A549 (cell line): ENCODE measurements around the gene EGLN2. TPM values are rescaled to one million over a fixed set of nuclear protein-coding genes. Genes with fewer than 3 reads are reported as not detected.

ENCODE experiments used
- polyA plus RNA-seq, 4 experiments: library from polyadenylated mRNA; depleted of rRNA in 3 of 4; stranded (reverse); fragments of >200 nt; fragmentation: RNase III in 1 of 4; extraction: RNeasy Plus Mini Kit Qiagen cat#74134 plus additional on column Dnase treatment in 1 of 4; gene quantifications; 2 replicates in 3 of 4; 3 replicates in 1 of 4; pipeline ENCODE4 v1.2.3, GENCODE V29; 2011 to 2017

Gene EGLN2
- polyA plus RNA-seq, 2 of the 4 experiments (the other 2 are of a cell fraction), result 34.7 to 81.4 TPM

Other genes starting within 250 kb of the EGLN2 start
- gene SHKBP1, start 222.3 kb upstream of the EGLN2 start, polyA plus RNA-seq (2011; rRNA removed), result 75.2 and 79.7 TPM in 2 replicates
- gene SHKBP1, start 222.3 kb upstream of the EGLN2 start, polyA plus RNA-seq (2017; fragmentation: RNase III; extraction: RNeasy Plus Mini Kit Qiagen cat#74134 plus additional on column Dnase treatment), result 94.9 to 128 TPM (median 123 TPM) in 3 replicates
- gene LTBP4, start 197.8 kb upstream of the EGLN2 start, polyA plus RNA-seq (2011; rRNA removed), result 23.1 and 32.0 TPM in 2 replicates
- gene LTBP4, start 197.8 kb upstream of the EGLN2 start, polyA plus RNA-seq (2017; fragmentation: RNase III; extraction: RNeasy Plus Mini Kit Qiagen cat#74134 plus additional on column Dnase treatment), result 37.7 to 51.1 TPM (median 43.2 TPM) in 3 replicates
- gene NUMBL, start 108.5 kb upstream of the EGLN2 start, polyA plus RNA-seq (2011; rRNA removed), result 19.4 and 21.1 TPM in 2 replicates
- gene NUMBL, start 108.5 kb upstream of the EGLN2 start, polyA plus RNA-seq (2017; fragmentation: RNase III; extraction: RNeasy Plus Mini Kit Qiagen cat#74134 plus additional on column Dnase treatment), result 26.6 to 29.7 TPM (median 28.7 TPM) in 3 replicates
- gene COQ8B, start 82.3 kb upstream of the EGLN2 start, polyA plus RNA-seq (2011; rRNA removed), result 43.9 and 47.2 TPM in 2 replicates
- 55.3 to 64.9 TPM (median 63.6 TPM) in 3 replicates for gene COQ8B, start 82.3 kb upstream of the EGLN2 start, polyA plus RNA-seq (2017; fragmentation: RNase III; extraction: RNeasy Plus Mini Kit Qiagen cat#74134 plus additional on column Dnase treatment)
- gene ITPKC, start 82.1 kb upstream of the EGLN2 start, polyA plus RNA-seq (2011; rRNA removed), result 6.5 and 8.7 TPM in 2 replicates
- gene ITPKC, start 82.1 kb upstream of the EGLN2 start, polyA plus RNA-seq (2017; fragmentation: RNase III; extraction: RNeasy Plus Mini Kit Qiagen cat#74134 plus additional on column Dnase treatment), result 7.9 to 8.6 TPM (median 8.1 TPM) in 3 replicates
- gene ACTMAP, start 48.7 kb upstream of the EGLN2 start, polyA plus RNA-seq (2011; rRNA removed), result 7.8 and 11.7 TPM in 2 replicates
- gene ACTMAP, start 48.7 kb upstream of the EGLN2 start, polyA plus RNA-seq (2017; fragmentation: RNase III; extraction: RNeasy Plus Mini Kit Qiagen cat#74134 plus additional on column Dnase treatment), result 14.1 to 18.5 TPM (median 14.8 TPM) in 3 replicates
- gene SNRPA, start 48.0 kb upstream of the EGLN2 start, polyA plus RNA-seq (2011; rRNA removed), result 235 and 236 TPM in 2 replicates
- 141 to 155 TPM (median 143 TPM) in 3 replicates for gene SNRPA, start 48.0 kb upstream of the EGLN2 start, polyA plus RNA-seq (2017; fragmentation: RNase III; extraction: RNeasy Plus Mini Kit Qiagen cat#74134 plus additional on column Dnase treatment)
- not detected in 2 replicates for gene MIA, start 23.7 kb upstream of the EGLN2 start, polyA plus RNA-seq (2011; rRNA removed)
- gene MIA, start 23.7 kb upstream of the EGLN2 start, polyA plus RNA-seq (2017; fragmentation: RNase III; extraction: RNeasy Plus Mini Kit Qiagen cat#74134 plus additional on column Dnase treatment), result not detected in 3 replicates
- 20.7 and 25.0 TPM in 2 replicates for gene RAB4B, start 20.9 kb upstream of the EGLN2 start, polyA plus RNA-seq (2011; rRNA removed)
- gene RAB4B, start 20.9 kb upstream of the EGLN2 start, polyA plus RNA-seq (2017; fragmentation: RNase III; extraction: RNeasy Plus Mini Kit Qiagen cat#74134 plus additional on column Dnase treatment), result 17.1 to 23.3 TPM (median 22.9 TPM) in 3 replicates
- gene CYP2A6, start 51.3 kb downstream of the EGLN2 start, polyA plus RNA-seq (2011; rRNA removed), result not detected in 2 replicates
- gene CYP2A6, start 51.3 kb downstream of the EGLN2 start, polyA plus RNA-seq (2017; fragmentation: RNase III; extraction: RNeasy Plus Mini Kit Qiagen cat#74134 plus additional on column Dnase treatment), result not detected in 3 replicates
- gene CYP2A7, start 83.0 kb downstream of the EGLN2 start, polyA plus RNA-seq (2011; rRNA removed), result not detected in 2 replicates
- gene CYP2A7, start 83.0 kb downstream of the EGLN2 start, polyA plus RNA-seq (2017; fragmentation: RNase III; extraction: RNeasy Plus Mini Kit Qiagen cat#74134 plus additional on column Dnase treatment), result not detected in 3 replicates
- gene CYP2B6, start 192.1 kb downstream of the EGLN2 start, polyA plus RNA-seq (2011; rRNA removed), result 0.04 TPM in 1 of 2 replicates, not detected in the other
- not detected in 3 replicates for gene CYP2B6, start 192.1 kb downstream of the EGLN2 start, polyA plus RNA-seq (2017; fragmentation: RNase III; extraction: RNeasy Plus Mini Kit Qiagen cat#74134 plus additional on column Dnase treatment)